NCI-H69 (cell line): ENCODE measurements around the gene DPH2.

Experiments used
- DNase-seq: peaks from one replicate; lab custom pipeline; 2025; lab: John Stamatoyannopoulos, UW

DPH2 gene

DNA sequence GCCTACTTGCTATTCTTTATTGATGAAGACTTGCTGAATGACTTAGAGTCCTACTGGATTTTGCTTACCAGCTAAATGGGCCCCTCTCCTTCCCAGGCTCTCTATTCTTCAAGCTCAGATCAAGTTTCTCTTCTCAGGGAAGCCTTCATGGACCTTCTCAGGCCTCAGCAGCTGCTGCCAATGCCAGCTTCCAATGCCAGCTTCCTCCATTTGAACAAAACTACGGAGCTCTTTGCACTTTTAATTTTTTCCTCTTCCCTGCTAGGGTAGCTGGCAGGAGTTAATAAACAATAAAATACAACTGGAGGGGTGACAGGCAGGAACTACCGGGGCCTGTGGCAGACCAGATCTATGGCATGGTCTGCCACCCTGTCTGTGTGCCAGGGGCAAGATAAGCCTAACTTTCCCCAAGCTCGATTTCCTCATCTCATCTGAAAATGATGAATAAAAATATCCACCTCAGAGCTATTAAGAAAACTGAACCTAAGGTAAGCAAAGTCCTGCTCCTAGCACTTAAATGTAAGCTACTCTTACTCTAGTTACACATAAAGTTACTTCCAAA lies 24.1 kb upstream of the DPH2 start:
- DNase-seq: peak; percentile 14

DNA sequence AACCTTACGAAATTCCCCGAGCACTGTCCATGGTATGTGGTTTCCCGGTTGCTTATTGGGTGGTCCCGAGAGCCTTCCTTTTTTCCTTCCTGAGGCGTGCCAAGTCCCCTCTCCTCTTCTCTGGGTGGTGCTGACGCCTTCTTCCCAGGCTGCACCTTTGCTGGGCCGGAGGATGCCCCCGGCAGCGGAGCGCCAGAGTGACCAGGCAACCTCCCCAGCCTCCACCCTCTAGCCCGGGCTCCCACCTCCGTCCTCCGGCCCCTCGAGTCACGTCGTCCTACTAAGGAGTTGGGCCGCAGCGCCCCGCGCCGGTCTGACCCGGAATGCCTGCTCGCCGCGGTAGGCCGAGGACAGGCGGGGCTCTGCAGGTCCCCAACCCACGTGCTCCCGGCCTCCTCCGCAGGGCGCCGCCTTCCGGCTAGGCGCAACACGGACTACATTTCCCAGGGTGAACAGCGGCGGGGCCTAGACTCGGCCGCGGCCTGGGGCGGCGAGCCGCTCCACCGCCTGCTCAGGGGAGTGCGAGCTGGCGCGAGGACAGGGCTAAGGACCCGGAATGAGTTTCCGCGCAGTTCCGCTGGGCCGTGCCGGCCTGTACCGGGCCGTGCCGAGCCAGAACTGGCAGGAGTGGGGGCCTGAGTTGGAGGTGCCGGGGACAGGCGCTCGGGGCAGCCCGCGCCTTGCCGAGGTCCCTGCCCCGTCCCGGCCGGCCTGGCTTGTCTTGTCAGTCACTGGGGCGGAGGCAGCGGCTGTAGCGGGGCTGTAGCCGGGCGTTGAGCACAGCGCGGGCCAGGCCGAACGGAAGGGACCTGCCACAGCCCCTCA lies 23.4 kb upstream of the DPH2 start, which contains the start of gene IPO13:
Gene IPO13 (plus strand): TSS at position 715 of the 825 bp plus-strand sequence. CDS start 651 bp downstream, outside the sequence.
- peak; percentile 95 for DNase-seq

DNA sequence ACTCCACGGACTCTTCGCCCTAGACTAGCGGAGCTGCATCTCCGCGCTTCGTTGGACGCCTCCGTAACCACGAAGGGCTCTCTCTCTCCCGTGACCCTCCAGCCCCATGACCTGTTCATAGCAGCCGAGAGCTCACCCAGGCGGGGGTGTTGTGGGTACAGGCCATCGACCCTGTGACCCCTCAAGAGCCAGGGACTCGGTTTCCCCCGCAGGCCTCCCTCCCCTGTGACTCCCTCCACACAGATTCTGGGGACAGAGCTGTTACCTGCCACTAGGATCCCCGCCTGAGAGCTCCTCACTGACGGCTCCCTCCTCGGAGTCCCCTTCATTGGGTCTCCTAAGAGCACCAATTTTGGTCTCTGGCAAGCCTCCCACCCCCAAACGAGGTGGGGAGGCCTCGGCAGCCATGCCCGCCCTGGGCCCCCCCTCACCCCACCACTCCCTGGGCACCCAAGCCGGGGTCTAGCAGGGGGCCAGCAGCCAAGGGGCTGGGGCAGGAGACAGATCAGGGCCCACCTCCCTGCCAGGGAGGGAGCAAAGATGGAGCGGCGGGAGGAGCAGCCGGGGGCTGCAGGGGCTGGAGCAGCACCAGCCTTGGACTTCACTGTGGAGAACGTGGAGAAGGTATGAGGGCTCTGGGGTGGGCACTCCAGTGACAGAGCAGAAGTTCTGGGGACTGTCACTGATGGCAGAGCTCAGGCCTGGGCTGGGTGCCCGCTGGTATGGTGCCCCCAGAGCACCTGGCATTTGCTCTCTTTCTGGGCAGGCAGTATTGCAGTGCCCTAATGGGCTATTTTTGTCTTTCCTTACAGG lies 22.5 kb upstream of the DPH2 start:
- DNase-seq: peak; percentile 29

DNA sequence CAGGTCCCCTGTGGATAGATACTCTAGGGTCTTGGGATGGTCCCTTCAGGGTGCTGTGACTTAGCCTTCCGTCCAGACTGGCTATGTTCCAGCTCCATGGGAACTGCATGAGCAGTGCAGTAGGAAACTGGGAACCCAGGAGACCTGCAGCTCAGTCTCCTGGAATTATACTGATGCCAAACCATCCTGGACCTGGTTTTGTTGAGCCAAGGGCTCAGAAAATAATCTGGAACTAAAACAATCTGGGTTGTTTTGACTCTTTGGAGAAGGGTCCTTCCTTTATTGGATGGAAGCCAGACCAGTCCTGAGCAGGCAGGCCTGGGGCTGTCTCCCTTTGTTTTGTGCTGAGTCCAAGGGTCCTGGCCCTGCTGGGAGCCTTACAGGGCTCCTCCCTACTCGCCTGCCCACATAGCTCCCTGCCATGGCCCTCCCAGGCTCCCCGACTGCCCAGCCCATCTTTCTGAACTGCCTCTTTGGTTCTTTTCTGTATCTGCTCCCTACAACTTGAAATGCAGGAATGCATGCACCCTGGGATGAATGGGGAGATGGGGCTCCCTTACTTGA lies 21.9 kb upstream of the DPH2 start:
- peak; percentile 55 for DNase-seq

DNA sequence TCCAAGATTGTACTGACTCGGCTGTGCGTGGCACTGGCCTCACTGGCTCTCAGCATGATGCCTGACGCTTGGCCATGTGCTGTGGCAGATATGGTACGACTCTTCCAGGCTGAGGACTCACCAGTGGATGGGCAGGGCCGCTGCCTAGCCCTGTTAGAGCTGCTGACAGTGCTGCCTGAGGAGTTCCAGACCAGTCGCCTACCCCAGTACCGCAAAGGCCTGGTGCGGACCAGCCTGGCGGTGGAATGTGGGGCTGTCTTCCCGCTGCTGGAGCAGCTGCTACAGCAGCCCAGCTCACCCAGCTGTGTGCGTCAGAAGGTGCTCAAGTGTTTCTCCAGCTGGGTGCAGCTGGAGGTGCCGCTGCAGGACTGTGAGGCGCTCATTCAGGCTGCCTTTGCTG lies 20.1 kb upstream of the DPH2 start:
- DNase-seq: no peak

DNA sequence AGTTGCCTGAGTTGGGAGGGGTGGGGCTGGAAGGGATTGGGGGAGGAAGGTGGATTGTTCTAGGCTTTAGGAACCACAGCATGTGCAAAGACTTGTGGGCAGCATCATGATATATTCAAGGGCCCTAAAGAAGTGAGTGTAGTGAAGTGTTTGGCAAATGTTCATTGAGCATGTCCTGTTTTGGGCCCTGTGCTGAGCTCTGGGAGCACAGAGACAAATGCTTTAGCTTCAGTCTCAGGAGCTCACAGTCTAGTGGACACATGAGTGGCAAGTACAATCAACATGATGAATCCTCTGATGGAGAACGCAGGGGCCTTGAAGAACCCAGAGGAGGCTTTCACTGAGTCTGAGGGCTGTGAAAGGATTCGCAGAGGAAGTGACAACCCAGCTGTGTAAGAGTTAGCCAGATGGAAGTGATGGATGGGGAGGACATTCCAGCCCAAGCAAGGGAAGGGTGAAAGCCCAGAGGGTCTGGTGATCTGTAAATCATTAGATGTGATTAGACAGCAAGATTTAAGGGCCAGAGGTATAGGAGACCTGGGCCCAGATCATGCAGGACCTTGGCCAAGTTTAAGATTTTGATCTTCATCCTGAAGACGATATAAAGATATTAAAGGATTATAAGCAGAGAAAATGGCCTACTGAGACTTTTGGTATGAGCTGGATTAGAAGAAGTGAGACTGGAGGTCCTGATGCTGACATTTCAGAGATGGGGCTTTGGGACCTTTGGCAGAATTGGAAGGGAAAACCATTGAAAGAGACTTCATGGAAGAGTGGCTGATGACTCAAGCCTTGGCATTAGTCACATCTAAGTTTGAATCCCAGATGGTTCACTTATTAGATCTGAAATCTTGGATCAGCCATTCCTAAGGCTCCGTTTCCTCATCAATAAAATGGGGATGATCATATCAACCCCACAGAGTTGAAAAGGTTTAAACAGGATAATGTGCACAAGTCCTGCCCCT lies 18.5 kb upstream of the DPH2 start:
- no peak for DNase-seq

DNA sequence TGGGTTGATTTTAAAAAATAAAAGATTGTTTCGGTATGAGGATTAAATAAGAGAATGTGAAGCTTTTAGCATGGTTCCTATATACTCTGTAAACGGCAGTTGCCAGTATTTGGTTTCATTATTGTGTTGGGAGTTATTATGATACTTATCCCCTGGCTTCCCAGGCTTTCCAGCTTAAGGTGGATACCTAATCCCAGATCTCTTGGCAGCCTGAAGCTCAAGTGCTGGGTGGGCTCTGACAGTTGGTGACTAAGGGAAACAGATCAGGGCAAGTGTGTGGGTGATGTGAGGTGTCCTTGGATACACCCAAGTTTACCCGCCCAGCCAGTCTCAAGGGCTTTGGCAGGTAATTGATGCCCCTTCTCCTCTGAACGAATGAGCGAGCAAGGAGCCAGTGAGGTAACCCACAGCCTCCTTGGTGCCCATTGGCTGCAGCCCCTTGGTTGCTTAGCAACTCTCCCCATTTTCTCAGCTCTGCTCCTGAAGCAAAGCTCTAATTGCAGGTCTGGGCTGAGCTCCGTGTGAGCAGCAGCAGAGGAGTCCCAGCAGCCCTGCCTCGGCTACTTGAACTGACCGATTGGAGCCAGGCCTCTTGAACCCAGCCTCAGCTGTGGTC lies 17.0 kb upstream of the DPH2 start:
- DNase-seq: peak; percentile 96

DNA sequence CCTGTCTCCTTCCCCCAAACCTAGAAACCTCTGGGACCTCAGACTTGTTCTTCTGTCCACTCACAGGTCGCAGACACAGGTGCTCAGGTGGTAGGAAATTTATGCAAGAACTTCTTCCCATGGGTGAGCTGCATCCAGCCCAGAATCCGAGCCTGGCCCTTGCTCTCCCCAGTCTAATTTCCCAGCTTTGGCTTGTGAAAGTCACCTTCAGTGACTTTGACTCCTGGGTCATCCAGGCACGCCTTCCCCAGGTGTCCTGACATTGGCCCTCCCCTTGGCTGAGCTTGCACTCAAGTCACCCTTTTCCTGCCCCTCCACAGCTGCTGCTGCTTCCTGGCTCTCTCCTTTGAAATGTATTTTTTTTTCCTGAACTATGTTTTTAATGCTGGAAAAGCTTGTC lies 16.4 kb upstream of the DPH2 start:
- DNase-seq: no peak

DNA sequence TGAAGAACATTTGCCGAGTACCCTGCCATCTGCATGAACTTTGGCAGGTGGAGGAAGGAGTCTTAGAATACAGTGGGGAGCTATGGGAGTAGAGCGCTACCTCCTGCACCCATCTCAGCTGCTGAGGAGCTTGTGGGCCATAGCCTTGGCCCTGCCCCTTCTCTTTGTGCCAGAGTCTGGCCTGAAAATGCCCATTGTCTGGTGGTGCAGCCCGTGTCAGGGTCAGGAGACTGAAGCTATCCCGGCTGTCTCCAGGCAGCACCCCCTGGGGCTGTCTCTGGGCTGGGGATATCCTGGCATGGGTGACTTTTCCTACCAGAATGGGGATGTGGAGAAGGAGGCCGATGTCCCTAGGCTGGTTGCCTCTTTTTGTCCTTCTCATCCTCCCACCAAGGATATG lies 15.8 kb upstream of the DPH2 start:
- no peak for DNase-seq

DNA sequence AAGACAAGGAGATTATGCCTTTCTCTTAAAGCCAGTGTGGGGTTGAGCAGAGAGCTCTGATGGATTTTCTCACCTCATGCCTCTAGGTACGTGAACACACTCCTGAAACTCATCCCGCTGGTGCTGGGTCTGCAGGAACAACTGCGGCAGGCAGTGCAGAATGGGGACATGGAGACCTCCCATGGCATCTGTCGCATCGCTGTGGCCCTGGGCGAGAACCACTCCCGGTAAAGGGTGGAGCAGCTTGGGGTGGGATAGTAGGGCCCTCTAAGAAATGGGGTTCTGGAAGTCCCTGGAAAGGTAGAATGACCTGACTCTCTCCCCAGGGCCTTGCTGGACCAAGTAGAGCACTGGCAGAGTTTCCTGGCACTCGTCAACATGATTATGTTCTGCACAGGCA lies 13.6 kb upstream of the DPH2 start:
- no peak for DNase-seq

DNA sequence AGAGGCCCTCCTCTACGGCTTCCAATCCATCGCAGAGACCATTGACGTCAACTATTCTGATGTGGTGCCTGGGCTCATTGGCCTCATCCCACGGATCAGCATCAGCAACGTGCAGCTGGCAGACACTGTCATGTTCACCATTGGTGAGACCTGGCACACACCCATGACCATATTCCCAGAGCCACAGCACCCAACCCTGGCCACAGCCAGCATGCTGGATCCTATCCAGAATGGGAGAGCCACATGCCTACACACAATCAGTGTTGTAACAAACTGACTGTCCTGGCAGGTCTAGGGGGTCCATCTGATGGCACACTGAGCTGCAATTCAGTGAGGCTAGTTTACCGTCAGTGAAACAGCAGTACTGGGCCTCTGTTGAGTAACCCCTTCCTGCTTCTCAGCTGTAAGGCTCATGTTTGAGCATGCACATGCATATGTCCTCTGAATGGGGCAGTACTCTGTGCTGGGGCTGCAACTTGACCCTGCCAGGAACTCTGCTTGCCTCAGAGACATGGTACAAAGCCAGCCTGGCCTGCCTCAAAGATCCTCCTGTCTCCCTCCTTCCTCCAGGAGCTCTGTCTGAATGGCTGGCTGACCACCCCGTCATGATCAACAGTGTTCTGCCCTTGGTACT lies 12.3 kb upstream of the DPH2 start:
- DNase-seq: no peak

DNA sequence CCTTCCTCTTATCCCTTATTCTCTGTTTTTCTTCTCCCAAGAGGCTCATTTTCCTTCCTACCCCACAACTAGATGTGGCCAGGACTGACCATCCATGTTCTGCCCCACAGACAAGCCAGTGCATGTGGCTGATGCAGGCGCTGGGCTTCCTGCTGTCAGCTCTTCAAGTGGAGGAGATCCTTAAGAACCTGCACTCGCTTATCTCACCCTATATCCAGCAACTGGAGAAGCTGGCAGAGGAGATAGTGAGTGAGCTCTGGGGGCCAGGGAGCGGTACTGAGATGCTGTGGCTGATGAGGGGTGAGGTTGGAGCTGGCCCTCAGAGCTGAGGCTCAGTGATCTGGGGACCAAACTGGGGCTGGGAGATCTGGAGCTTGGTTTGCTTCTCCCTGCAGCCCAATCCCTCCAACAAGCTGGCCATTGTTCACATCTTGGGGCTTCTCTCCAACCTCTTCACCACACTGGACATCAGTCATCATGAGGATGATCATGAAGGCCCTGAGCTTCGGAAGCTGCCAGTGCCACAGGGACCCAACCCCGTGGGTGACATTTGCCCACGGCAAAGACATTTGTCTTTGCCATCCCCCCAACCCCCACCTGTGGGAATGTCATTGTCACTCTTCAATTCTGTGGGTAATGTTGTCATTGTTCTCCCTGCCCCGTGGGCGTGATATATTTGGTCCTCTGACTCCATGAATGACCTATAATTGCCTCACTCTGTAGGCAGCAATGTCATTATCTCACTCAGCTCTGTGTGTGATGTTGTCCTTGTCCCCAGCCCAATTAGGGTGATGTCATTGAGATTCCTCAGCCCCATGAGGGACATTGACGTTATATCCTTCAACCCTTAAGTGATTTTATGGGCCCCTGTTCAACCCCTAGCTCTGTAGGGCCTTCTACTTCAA lies 11.2 kb upstream of the DPH2 start:
- no peak for DNase-seq

DNA sequence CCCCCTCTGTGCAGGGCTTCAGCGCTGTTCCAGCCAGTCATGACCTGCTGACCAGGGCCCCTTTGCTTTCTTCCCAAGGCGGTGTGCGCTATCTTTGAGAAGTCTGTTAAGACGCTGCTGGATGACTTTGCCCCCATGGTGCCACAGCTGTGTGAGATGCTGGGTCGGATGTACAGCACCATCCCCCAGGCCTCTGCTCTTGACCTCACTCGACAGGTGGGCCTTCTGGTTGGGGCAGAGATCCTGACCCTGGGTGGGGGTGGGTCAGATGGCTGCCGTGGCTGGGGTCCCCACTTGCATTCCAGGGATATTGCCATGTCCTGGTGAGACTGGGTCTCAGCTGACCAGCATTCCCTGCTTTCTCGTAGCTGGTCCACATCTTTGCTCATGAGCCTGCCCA lies 9.0 kb upstream of the DPH2 start:
- no peak for DNase-seq

DNA sequence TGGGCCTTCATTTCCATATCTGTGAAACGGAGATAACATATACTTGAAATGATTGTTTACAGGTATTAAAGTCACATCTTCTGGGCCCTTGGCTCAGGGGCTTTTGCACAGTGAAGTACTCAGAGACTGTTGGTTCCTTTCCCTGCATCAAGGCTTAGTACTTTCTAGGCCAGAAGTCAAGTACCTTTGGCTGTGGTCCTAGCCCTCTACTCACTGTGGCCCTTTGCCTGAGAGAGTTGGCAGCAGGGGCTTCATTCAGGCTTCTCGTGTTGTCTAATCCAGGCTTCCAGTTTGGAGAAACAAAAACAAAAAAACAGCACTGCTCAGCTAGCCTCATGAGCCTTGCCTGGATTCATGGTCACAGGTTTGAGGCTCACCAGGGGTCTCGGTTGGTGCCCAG lies 8.1 kb upstream of the DPH2 start:
- no peak for DNase-seq

DNA sequence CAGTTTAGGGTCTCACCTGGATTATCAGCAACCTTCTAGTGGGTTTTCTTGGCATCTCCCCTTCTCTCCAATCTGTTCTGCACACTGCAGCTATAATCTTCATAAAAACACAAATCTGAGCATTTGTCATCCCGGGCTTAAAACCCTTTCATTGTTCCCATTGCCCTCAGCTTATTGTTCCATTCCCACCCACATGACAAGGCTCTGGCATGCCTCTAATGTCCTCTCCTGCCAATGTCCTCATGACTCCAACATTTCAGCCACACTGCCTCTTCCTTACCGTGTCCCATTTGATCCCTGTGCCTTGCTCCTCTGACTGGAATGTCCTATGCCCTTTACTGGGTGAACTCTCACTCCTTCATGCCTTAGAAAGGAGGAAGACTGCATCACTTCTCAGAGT lies 7.5 kb upstream of the DPH2 start:
- DNase-seq: no peak

DNA sequence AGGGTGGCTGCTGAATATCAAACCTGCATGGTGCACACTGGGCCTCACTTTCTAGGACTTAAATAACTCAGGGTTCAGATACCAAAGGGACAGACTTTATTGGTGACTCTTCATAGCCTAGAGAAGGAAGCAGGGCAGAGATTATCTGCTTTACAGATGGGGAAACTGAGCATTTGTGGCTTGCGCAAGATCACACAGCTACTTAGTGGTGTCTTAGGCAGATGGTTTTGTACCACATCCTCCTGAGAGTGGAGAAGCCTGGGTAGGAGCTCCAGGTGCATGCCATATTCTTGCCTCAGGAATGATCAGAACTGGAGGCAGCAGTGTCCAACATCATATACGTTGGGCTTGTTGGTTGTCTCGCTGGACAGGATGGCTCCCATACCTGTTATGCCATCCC lies 6.8 kb upstream of the DPH2 start:
- no peak for DNase-seq

DNA sequence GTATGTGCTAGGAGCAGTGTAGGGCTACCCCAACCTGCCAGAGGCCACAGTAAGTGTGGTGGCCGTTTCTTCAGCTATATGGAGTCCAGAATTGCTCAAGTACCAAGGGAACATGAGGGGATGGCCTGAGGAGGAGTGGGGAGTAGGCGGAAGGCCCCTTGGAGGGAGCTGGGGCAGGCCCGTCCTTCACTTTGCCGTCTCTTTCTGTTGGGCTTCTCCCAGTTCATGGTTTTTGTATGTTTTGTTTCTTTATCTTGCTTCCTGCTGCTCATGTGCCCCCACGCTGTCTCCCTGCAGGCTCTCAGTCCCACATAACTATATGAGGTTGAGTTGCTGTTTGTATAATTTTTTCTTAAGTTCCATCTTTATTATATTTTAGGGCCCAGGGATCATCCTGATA lies 5.9 kb upstream of the DPH2 start:
- no peak for DNase-seq

DNA sequence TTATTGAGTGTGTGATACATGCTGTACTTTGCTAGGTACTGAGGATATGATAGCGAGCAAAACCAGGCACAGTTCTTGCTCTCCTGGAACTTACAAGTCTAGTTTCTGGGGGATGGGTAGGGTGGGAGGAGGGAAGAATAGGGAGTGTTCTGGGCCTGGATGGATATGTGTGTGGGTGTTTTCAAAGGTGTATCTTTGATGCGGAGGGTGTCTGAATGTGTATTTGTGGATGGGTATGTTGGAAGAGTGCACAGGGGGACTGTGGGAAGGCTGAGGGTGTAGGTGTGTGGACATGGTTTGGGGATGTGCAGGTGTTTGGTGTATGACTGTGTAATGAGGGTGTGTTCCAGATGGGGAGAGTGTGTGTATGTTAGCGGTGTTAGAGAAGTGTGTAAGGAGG lies 4.5 kb upstream of the DPH2 start:
- no peak for DNase-seq

DNA sequence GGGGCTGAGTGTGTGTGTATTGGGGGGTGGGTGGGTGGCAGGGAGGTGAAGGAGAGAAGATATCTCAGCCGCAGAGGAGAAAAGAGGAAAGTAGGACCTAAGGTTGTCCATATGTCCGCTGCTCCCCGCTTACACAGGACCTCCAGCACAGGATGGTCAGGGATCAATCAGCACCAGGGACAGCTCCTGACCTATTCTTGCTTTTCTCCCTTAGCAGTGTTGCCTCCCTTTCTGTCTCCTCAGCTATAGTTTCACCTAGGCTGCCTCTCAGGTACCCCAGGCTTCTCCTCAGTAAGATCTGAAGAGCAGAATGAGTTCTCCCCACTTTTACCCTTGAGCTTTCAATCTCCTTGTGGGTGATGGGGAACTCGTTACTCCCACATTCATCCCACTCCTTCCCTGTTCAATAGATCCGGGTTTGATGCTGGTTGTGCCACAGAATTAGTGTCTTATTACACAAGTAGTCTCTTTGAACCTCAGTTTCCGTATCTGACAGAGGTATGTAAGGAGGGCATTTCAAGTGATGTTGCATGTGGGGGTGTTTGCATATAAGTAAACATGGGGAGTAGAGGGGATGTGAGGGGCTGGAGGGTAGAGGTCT lies 1.4 kb upstream of the DPH2 start:
- DNase-seq: no peak
